Cardiac muscle cell (in vitro differentiated cells and primary cell): ENCODE results near the gene SIRT4. TPM values are rescaled to one million over a fixed set of nuclear protein-coding genes. Genes with fewer than 3 reads are reported as not detected.

Experiments used
- DNase-seq, 2 donors: peaks; one replicate each; pipeline versions ENCODE4 v3.0.0 to v3.0.0-alpha.2; 2010 to 2017; ENCODE audit warnings: low read depth in 1 of 2, low spot score in 1 of 2
- H3K27ac ChIP-seq: fragments of 200-600 bp; sonication (generic); 2 replicates; pipeline ENCODE4 v1.5.1; 2016
- H3K27me3 ChIP-seq: fragments of 200-600 bp; sonication (generic); 2 replicates; pipeline ENCODE4 v1.6.0; 2016; ENCODE audit warnings: control low read depth
- H3K36me3 ChIP-seq: fragments of 200-600 bp; sonication (generic); 2 replicates; pipeline ENCODE4 v1.5.1; 2016; ENCODE audit warnings: control low read depth
- H3K4me1 ChIP-seq: fragments of 200-600 bp; sonication (generic); 2 replicates; pipeline ENCODE4 v1.8.1; 2017; ENCODE audit warnings: low read depth, mild to moderate bottlenecking, mixed run types
- H3K4me3 ChIP-seq: fragments of 200-600 bp; sonication (generic); 2 replicates; pipeline ENCODE4 v1.5.1; 2016; ENCODE audit warnings: mild to moderate bottlenecking
- H3K9me3 ChIP-seq: fragments of 200-600 bp; sonication (generic); 2 replicates; pipeline ENCODE4 v1.5.1; 2017; ENCODE audit warnings: low read depth, mild to moderate bottlenecking, control low read depth
- polyA plus RNA-seq: library from polyadenylated mRNA; unstranded; fragments of >200 nt; fragmentation: Nextera tagmentation; extraction: Ambion mirVana; gene quantifications from 2 replicates; pipeline ENCODE4 v1.2.1, GENCODE V29; 2016
- total RNA-seq: library from RNA; depleted of rRNA; stranded (reverse); fragments of >200 nt; gene quantifications from 2 replicates; pipeline ENCODE4 v1.2.3, GENCODE V29; 2016
- TF ChIP-seq, protein P1 (sequence below): IDR thresholded peaks from 2 replicates; pipeline ENCODE4 v1.5.1; 2012; ENCODE audit warnings: low read depth, mild to moderate bottlenecking, low read length

SIRT4 gene
- total and polyA plus RNA-seq, 2 experiments from 2014 or later, result 6.7 to 10.3 TPM

DNA sequence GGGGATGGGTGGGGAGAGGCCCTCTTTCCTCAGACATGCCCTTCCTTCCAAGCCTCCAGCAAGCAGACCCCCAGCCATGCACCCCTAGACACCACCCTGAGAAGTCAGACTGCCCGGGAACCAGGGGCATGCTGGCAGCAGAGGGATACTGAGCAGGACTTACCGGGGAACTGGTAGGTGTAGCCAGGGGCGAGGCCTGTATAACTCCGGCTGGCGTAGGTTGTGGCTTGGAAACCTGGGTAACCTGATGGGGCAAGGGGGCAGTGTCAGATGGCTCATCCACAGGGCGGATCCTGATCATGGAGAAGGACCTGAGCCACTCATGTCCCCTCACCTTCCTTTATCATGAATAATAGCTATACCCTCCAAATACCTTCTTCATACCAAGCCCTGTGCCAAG, 51.0 kb downstream of the SIRT4 start:
- no peak for DNase-seq
- H3K36me3 ChIP-seq, result peaks cover 35% of the 10 kb centered on the region
- no peak overlapping the region for H3K4me3 ChIP-seq
- TF ChIP-seq, protein P1, sequence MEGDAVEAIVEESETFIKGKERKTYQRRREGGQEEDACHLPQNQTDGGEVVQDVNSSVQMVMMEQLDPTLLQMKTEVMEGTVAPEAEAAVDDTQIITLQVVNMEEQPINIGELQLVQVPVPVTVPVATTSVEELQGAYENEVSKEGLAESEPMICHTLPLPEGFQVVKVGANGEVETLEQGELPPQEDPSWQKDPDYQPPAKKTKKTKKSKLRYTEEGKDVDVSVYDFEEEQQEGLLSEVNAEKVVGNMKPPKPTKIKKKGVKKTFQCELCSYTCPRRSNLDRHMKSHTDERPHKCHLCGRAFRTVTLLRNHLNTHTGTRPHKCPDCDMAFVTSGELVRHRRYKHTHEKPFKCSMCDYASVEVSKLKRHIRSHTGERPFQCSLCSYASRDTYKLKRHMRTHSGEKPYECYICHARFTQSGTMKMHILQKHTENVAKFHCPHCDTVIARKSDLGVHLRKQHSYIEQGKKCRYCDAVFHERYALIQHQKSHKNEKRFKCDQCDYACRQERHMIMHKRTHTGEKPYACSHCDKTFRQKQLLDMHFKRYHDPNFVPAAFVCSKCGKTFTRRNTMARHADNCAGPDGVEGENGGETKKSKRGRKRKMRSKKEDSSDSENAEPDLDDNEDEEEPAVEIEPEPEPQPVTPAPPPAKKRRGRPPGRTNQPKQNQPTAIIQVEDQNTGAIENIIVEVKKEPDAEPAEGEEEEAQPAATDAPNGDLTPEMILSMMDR, result no peak
- no peaks in the 10 kb centered on the region for H3K4me1 ChIP-seq
- H3K9me3 ChIP-seq, result no peaks in the 10 kb centered on the region
- no peak overlapping the region for H3K27ac ChIP-seq
- H3K27me3 ChIP-seq, result no peaks in the 10 kb centered on the region

DNA sequence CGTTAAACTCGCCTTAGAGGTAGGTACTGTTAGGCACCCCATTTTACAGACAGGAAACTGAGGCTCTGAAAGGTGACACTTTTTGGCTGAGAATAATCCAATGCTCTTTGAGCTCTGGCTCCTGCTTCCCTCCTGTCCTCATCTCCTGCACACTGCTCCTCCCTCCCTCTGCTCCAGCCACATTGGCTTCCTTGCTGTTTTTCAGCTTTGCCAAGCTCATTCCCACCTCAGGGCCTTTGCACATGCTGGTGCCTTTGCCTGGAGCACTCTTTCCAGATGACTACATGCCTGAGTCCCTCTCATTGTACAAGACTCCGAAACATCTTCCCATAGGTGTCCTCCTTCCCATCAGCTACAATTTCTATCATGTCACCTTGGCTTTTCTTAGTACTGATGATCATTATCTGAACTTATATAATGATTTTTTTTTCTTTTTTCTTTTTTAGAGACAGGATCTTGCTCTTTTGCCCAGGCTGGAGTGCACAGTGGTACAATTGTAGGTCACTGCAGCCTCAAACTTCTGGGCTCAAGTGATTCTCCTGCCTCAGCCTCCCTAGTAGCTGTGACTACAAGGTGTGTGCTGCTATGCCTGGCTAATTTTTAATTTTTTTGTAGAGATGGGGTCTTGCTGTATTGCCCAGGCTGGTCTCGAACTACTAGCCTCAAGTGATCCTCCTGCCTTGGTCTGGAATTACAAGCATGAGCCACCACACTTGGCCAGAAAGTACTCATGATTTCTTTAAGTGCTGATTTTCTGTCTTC, 51.6 kb downstream of the SIRT4 start:
- no peaks in the 10 kb centered on the region for H3K27me3 ChIP-seq
- no peak for DNase-seq
- H3K4me1 ChIP-seq, result no peaks in the 10 kb centered on the region
- no peak overlapping the region for H3K4me3 ChIP-seq
- H3K9me3 ChIP-seq, result no peaks in the 10 kb centered on the region
- no peak overlapping the region for H3K27ac ChIP-seq
- peaks cover 35% of the 10 kb centered on the region for H3K36me3 ChIP-seq
- TF ChIP-seq, protein P1, result no peak

DNA sequence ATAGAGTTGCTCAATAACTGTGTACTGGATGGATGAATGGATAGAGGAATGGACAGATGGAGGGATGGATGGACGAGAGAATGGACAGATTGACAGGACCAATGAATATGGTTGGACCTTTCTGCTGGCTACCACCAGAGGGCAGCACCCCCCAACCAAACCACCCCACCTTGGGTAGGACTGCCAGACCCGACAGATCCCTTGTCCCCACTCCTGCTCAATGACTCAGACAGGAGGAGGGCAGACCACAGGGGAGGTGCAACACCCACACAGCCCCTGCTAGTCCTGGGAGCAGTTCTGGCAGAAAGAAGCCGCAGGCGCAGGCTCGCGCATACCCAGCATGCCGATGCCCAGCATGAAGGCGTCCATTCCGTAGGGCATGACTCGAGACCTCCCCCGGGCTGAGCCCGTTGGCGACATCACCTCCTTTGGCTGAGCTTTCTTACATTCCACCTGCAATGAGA, 54.5 kb downstream of the SIRT4 start:
- H3K36me3 ChIP-seq, result peaks cover 29% of the 10 kb centered on the region

DNA sequence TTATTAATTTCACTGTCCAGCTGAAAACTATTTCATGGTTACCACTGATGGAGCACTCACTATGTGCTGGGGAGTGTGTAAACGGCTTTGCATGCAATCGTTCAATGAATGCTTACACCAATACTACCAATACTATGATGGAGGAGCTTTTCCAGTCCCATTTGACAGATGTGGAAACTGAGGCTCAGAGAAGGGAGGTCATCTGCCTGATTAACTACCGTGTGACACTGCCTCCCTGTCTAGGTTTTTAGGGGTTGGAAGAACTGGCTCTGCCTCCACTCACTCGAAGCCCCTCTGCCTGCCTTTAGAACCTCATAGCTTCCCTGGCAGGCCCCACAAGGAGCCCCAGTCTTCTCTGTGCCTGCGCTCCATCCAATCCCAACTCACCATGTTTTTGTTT, 55.0 kb downstream of the SIRT4 start:
- H3K9me3 ChIP-seq, result no peaks in the 10 kb centered on the region
- TF ChIP-seq, protein P1, result no peak
- H3K4me3 ChIP-seq, result no peak overlapping the region
- no peaks in the 10 kb centered on the region for H3K27me3 ChIP-seq
- no peak for DNase-seq
- H3K36me3 ChIP-seq, result peaks cover 29% of the 10 kb centered on the region
- peaks cover 6% of the 10 kb centered on the region for H3K4me1 ChIP-seq
- H3K27ac ChIP-seq, result no peak overlapping the region

More for the DNA sequence above, 54.5 kb downstream of the SIRT4 start:
- Histone ChIP-seq H3K27ac (no peak overlapping the region), H3K27me3 (no peaks in the 10 kb centered on the region), H3K4me1 (peaks cover 4% of the 10 kb centered on the region), H3K4me3 (no peak overlapping the region), H3K9me3 (no peaks in the 10 kb centered on the region)
- DNase-seq, result peak; percentile 79 to 93
- TF ChIP-seq, protein P1, result peak; percentile 88

DNA sequence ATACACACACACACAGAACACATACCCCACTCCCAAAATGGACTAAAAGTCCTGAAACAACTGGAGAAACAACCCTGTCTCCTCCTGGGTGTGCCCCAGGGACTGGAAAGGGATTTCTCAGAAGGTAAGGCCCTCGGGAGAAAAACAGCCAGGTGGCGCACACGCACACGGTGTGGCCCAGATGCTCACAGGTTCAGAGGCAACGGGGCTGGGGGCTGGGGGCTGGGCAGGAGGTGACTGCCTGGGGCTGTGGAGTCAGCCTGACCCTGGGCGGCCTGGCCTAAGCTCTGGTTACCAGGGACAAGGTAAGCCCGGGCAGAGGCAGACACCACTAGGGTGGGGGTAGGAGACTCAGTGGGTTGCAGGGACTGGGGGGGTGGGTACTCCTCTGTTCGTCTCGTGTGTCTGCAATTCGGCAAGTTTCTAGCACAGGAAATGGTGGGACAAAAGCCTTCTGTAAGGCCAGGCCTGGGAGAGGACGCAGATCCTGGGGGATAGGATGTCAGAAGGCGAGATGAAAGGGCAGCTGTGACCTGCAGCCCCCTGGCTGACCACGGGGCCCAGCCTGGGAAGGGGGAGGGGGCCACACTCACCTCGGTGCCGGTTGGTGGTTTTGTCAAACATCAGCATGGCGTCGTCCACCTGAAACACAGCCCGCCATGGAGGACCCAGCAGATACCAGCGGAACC, 56.4 kb downstream of the SIRT4 start:
- DNase-seq, result no peak
- no peak overlapping the region for H3K27ac ChIP-seq

More for the DNA sequence above, 56.4 kb downstream of the SIRT4 start:
- H3K9me3 ChIP-seq, result no peaks in the 10 kb centered on the region
- H3K4me1 ChIP-seq, result peaks cover 14% of the 10 kb centered on the region
- H3K36me3 ChIP-seq, result peaks cover 18% of the 10 kb centered on the region
- H3K27me3 ChIP-seq, result no peaks in the 10 kb centered on the region
- H3K4me3 ChIP-seq, result no peak overlapping the region
- TF ChIP-seq, protein P1, result no peak
